ENCODE measurements around the gene SELENOM.

Gene SELENOM

GRCh38 chr22:31141551-31141950 is 34.2 kb upstream of the SELENOM start:
- TF ChIP-seq EZH2 (IDR thresholded peaks at IDR 0.05; ENCODE audit: borderline replicate concordance, low read length), result no peak
- TF ChIP-seq, protein P1, sequence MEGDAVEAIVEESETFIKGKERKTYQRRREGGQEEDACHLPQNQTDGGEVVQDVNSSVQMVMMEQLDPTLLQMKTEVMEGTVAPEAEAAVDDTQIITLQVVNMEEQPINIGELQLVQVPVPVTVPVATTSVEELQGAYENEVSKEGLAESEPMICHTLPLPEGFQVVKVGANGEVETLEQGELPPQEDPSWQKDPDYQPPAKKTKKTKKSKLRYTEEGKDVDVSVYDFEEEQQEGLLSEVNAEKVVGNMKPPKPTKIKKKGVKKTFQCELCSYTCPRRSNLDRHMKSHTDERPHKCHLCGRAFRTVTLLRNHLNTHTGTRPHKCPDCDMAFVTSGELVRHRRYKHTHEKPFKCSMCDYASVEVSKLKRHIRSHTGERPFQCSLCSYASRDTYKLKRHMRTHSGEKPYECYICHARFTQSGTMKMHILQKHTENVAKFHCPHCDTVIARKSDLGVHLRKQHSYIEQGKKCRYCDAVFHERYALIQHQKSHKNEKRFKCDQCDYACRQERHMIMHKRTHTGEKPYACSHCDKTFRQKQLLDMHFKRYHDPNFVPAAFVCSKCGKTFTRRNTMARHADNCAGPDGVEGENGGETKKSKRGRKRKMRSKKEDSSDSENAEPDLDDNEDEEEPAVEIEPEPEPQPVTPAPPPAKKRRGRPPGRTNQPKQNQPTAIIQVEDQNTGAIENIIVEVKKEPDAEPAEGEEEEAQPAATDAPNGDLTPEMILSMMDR (IDR thresholded peaks at IDR 0.05; ENCODE audit: low read length), result no peak
- H4K20me1 ChIP-seq (ENCODE audit: insufficient read depth, low read length), result no peaks in the 10 kb centered on the region
- H2AFZ ChIP-seq (ENCODE audit: low read length), result no peak overlapping the region
- H3K4me2 ChIP-seq (ENCODE audit: low read length), result no peak overlapping the region
- no peaks in the 10 kb centered on the region for H3K36me3 ChIP-seq (ENCODE audit: insufficient read depth, low read length)
- H3K27ac ChIP-seq (ENCODE audit: low read depth, low read length, poor library complexity, severe bottlenecking), result no peak overlapping the region
- H3K4me1 ChIP-seq (ENCODE audit: insufficient read depth, low read length, severe bottlenecking), result no peaks in the 10 kb centered on the region
- no peaks in the 10 kb centered on the region for H3F3A ChIP-seq (ENCODE audit: insufficient read depth, low read length)
- no peak overlapping the region for H3K4me3 ChIP-seq (ENCODE audit: low read depth, low read length, poor library complexity, severe bottlenecking)
- H3K9me2 ChIP-seq (ENCODE audit: low read depth, low read length), result no peaks in the 10 kb centered on the region
- H3K9me3 ChIP-seq (ENCODE audit: low read length), result no peaks in the 10 kb centered on the region
- no peaks in the 10 kb centered on the region for H3K27me3 ChIP-seq (ENCODE audit: insufficient read depth, low read length)
- no peaks in the 10 kb centered on the region for H3K79me2 ChIP-seq (ENCODE audit: insufficient read depth, low read length)
- H3K9ac ChIP-seq (ENCODE audit: low read length), result no peak overlapping the region

DNA sequence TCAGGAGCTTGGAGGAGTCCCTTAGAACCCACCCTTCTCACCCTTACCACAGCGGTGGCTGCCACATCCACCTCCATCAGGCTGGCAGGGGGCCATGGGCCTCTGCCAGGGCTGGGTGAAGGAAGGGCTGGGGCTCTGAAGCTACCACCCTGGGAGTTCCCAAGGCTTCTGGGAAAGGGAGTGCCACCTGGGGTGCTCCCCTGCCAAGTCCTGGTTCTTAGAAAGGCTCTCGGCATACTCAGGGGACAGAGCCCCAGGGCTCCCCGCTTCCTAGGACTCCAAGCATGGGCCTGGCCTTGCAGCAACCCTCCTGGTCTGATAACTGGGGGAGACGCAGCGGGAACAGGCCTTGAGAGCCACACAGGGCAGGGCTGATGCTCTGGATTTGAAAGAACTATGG is 33.4 kb upstream of the SELENOM start:
- Histone ChIP-seq H3K4me3 (ENCODE audit: low read depth, low read length, poor library complexity, severe bottlenecking) (no peak overlapping the region), H3K27me3 (ENCODE audit: insufficient read depth, low read length) (no peaks in the 10 kb centered on the region), H3K36me3 (ENCODE audit: insufficient read depth, low read length) (no peaks in the 10 kb centered on the region), H3K9me3 (ENCODE audit: low read length) (no peaks in the 10 kb centered on the region), H3K4me2 (ENCODE audit: low read length) (no peak overlapping the region), H3F3A (ENCODE audit: insufficient read depth, low read length) (no peaks in the 10 kb centered on the region), H3K9ac (ENCODE audit: low read length) (no peak overlapping the region), H3K4me1 (ENCODE audit: insufficient read depth, low read length, severe bottlenecking) (no peaks in the 10 kb centered on the region), H3K9me2 (ENCODE audit: low read depth, low read length) (no peaks in the 10 kb centered on the region), H3K27ac (ENCODE audit: low read depth, low read length, poor library complexity, severe bottlenecking) (no peak overlapping the region), H4K20me1 (ENCODE audit: insufficient read depth, low read length) (no peaks in the 10 kb centered on the region), H3K79me2 (ENCODE audit: insufficient read depth, low read length) (no peaks in the 10 kb centered on the region), H2AFZ (ENCODE audit: low read length) (no peak overlapping the region)
- TF ChIP-seq EZH2 (IDR thresholded peaks at IDR 0.05; ENCODE audit: borderline replicate concordance, low read length), result no peak
- TF ChIP-seq, protein P1 (IDR thresholded peaks at IDR 0.05; ENCODE audit: low read length), result no peak

GRCh38 chr22:31139866-31140716 is 32.7 kb upstream of the SELENOM start, which contains the start of gene PLA2G3:
TSS of gene PLA2G3 (minus strand) at chr22:31140508. CDS start at chr22:31140354, 154 bp downstream.
- TF ChIP-seq, protein P1 (IDR thresholded peaks at IDR 0.05; ENCODE audit: low read length), result no peak
- TF ChIP-seq EZH2 (IDR thresholded peaks at IDR 0.05; ENCODE audit: borderline replicate concordance, low read length), result no peak
- H4K20me1 ChIP-seq (ENCODE audit: insufficient read depth, low read length), result no peaks in the 10 kb centered on the region
- no peak within 1 kb of the TSS for H3K4me2 ChIP-seq (ENCODE audit: low read length)
- H3K9ac ChIP-seq (ENCODE audit: low read length), result no peak within 1 kb of the TSS
- no peaks in the 10 kb centered on the region for H3K9me3 ChIP-seq (ENCODE audit: low read length)
- H3K9me2 ChIP-seq (ENCODE audit: low read depth, low read length), result no peaks in the 10 kb centered on the region
- no peaks in the 10 kb centered on the region for H3K79me2 ChIP-seq (ENCODE audit: insufficient read depth, low read length)
- no peaks in the 10 kb centered on the region for H3K36me3 ChIP-seq (ENCODE audit: insufficient read depth, low read length)
- H2AFZ ChIP-seq (ENCODE audit: low read length), result no peak within 1 kb of the TSS
- no peak within 1 kb of the TSS for H3K27ac ChIP-seq (ENCODE audit: low read depth, low read length, poor library complexity, severe bottlenecking)
- no peak within 1 kb of the TSS for H3K4me3 ChIP-seq (ENCODE audit: low read depth, low read length, poor library complexity, severe bottlenecking)
- no peaks in the 10 kb centered on the region for H3F3A ChIP-seq (ENCODE audit: insufficient read depth, low read length)
- no peaks in the 10 kb centered on the region for H3K27me3 ChIP-seq (ENCODE audit: insufficient read depth, low read length)
- no peaks in the 10 kb centered on the region for H3K4me1 ChIP-seq (ENCODE audit: insufficient read depth, low read length, severe bottlenecking)
